SK-N-SH treated with all-trans-retinoic acid at 6 μM for 48 hours (cell line): ENCODE results near the gene JARID2.

Experiments used
- ATAC-seq: fragments of 200-7000 bp; cut with Tn5 transposase; 3 replicates; pipeline ENCODE4 v1.9.1; 2020; ENCODE audit warnings: mild to moderate bottlenecking, moderate library complexity
- ARNTL ChIP-seq: fragments of 450-650 bp; formaldehyde crosslinking; IDR thresholded peaks from 2 replicates; pipeline ENCODE4 v1.5.0; 2020; ENCODE audit warnings: low read depth, mild to moderate bottlenecking, moderate library complexity, borderline replicate concordance
- BACH2 ChIP-seq: fragments of 250-450 bp; sonication (Bioruptor Pico); IDR thresholded peaks from 2 replicates; pipeline ENCODE4 v1.9.0; 2021; ENCODE audit warnings: mild to moderate bottlenecking, borderline replicate concordance
- CREB5 ChIP-seq: fragments of 250-450 bp; sonication (Bioruptor Pico); IDR thresholded peaks from 2 replicates; pipeline ENCODE4 v1.5.1; 2020; ENCODE audit warnings: low read depth, mild to moderate bottlenecking, moderate library complexity
- CSDC2 ChIP-seq: fragments of 250-450 bp; sonication (Bioruptor Pico); IDR thresholded peaks from 2 replicates; pipeline ENCODE4 v1.5.0; 2020; ENCODE audit warnings: mild to moderate bottlenecking, moderate library complexity
- ESRRG ChIP-seq: fragments of 250-450 bp; sonication (Bioruptor Pico); IDR thresholded peaks from 2 replicates; pipeline ENCODE4 v1.6.1; 2021; ENCODE audit warnings: mild to moderate bottlenecking
- GLIS3 ChIP-seq: fragments of 250-450 bp; sonication (Bioruptor Pico); IDR thresholded peaks from 2 replicates; pipeline ENCODE4 v1.5.0; 2020; ENCODE audit warnings: mild to moderate bottlenecking, moderate library complexity
- ISL1 ChIP-seq: fragments of 250-450 bp; sonication (Bioruptor Pico); IDR thresholded peaks from 2 replicates; pipeline ENCODE4 v2.1.2; 2022; ENCODE audit warnings: mild to moderate bottlenecking, moderate library complexity
- OSR1 ChIP-seq: fragments of 250-450 bp; sonication (Bioruptor Pico); IDR thresholded peaks from 2 replicates; pipeline ENCODE4 v1.8.0; 2022; ENCODE audit warnings: moderate library complexity, mild to moderate bottlenecking, inconsistent platforms
- POU6F1 ChIP-seq: fragments of 250-450 bp; sonication (Bioruptor Pico); IDR thresholded peaks from 2 replicates; pipeline ENCODE4 v1.8.0; 2021; ENCODE audit warnings: low read depth, mild to moderate bottlenecking, moderate library complexity, borderline replicate concordance
- RARB ChIP-seq: fragments of 250-450 bp; sonication (Bioruptor Pico); IDR thresholded peaks from 2 replicates; pipeline ENCODE4 v1.8.0; 2021; ENCODE audit warnings: mild to moderate bottlenecking, moderate library complexity
- SNAI2 ChIP-seq: fragments of 250-450 bp; sonication (Bioruptor Pico); IDR thresholded peaks from 2 replicates; pipeline ENCODE4 v1.5.0; 2020; ENCODE audit warnings: mild to moderate bottlenecking, moderate library complexity
- ZFP3 ChIP-seq: fragments of 250-450 bp; sonication (Bioruptor Pico); IDR thresholded peaks from 2 replicates; pipeline ENCODE4 v1.5.0; 2020; ENCODE audit warnings: mild to moderate bottlenecking, moderate library complexity
- ZFP30 ChIP-seq: fragments of 450-650 bp; formaldehyde crosslinking; IDR thresholded peaks from 2 replicates; pipeline ENCODE4 v1.5.0; 2022; ENCODE audit warnings: mild to moderate bottlenecking, moderate library complexity
- ZNF565 ChIP-seq: fragments of 450-650 bp; formaldehyde crosslinking; conservative IDR thresholded peaks from 2 replicates; pipeline ENCODE4 v1.5.0; 2020; ENCODE audit warnings: low read depth, mild to moderate bottlenecking, moderate library complexity
- ZNF70 ChIP-seq: fragments of 450-650 bp; formaldehyde crosslinking; IDR thresholded peaks from 2 replicates; pipeline ENCODE4 v1.5.0; 2020; ENCODE audit warnings: mild to moderate bottlenecking, moderate library complexity
- ZNF8 ChIP-seq: fragments of 450-650 bp; formaldehyde crosslinking; IDR thresholded peaks from 2 replicates; pipeline ENCODE4 v1.5.0; 2020; ENCODE audit warnings: mild to moderate bottlenecking, moderate library complexity
- TF ChIP-seq, protein P1 (sequence below): fragments of 250-450 bp; sonication (Bioruptor Pico); IDR thresholded peaks from 2 replicates; pipeline ENCODE4 v1.8.0; 2020; ENCODE audit warnings: mild to moderate bottlenecking, moderate library complexity, borderline replicate concordance
- TF ChIP-seq, protein P2 (sequence below): fragments of 250-450 bp; sonication (Bioruptor Pico); IDR thresholded peaks from 2 replicates; pipeline ENCODE4 v1.5.1; 2021; ENCODE audit warnings: mild to moderate bottlenecking, moderate library complexity
- TF ChIP-seq, protein P3 (sequence below): fragments of 250-450 bp; sonication (Bioruptor Pico); IDR thresholded peaks from 2 replicates; pipeline ENCODE4 v1.5.0; 2020; ENCODE audit warnings: mild to moderate bottlenecking, moderate library complexity

The JARID2 gene

GRCh38 chr6:15356937-15357336 lies 111.1 kb downstream of the JARID2 start:
- ATAC-seq = no peak
- TF ChIP-seq, protein P1, sequence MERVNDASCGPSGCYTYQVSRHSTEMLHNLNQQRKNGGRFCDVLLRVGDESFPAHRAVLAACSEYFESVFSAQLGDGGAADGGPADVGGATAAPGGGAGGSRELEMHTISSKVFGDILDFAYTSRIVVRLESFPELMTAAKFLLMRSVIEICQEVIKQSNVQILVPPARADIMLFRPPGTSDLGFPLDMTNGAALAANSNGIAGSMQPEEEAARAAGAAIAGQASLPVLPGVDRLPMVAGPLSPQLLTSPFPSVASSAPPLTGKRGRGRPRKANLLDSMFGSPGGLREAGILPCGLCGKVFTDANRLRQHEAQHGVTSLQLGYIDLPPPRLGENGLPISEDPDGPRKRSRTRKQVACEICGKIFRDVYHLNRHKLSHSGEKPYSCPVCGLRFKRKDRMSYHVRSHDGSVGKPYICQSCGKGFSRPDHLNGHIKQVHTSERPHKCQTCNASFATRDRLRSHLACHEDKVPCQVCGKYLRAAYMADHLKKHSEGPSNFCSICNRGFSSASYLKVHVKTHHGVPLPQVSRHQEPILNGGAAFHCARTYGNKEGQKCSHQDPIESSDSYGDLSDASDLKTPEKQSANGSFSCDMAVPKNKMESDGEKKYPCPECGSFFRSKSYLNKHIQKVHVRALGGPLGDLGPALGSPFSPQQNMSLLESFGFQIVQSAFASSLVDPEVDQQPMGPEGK (CRISPR knock-in tag) = no peak
- TF ChIP-seq BACH2 (CRISPR knock-in tag) (no peak), ZFP30 (CRISPR knock-in tag) (no peak), POU6F1 (CRISPR knock-in tag) (no peak), ZNF565 (CRISPR knock-in tag) (no peak), ZNF70 (CRISPR knock-in tag) (no peak), OSR1 (CRISPR knock-in tag) (no peak), RARB (CRISPR knock-in tag) (no peak), CREB5 (CRISPR knock-in tag) (no peak), ISL1 (no peak), ESRRG (CRISPR knock-in tag) (no peak), ZNF8 (no peak), CSDC2 (CRISPR knock-in tag) (no peak)
- TF ChIP-seq, protein P2, sequence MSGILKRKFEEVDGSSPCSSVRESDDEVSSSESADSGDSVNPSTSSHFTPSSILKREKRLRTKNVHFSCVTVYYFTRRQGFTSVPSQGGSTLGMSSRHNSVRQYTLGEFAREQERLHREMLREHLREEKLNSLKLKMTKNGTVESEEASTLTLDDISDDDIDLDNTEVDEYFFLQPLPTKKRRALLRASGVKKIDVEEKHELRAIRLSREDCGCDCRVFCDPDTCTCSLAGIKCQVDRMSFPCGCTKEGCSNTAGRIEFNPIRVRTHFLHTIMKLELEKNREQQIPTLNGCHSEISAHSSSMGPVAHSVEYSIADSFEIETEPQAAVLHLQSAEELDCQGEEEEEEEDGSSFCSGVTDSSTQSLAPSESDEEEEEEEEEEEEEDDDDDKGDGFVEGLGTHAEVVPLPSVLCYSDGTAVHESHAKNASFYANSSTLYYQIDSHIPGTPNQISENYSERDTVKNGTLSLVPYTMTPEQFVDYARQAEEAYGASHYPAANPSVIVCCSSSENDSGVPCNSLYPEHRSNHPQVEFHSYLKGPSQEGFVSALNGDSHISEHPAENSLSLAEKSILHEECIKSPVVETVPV = no peak
- TF ChIP-seq, protein P3, sequence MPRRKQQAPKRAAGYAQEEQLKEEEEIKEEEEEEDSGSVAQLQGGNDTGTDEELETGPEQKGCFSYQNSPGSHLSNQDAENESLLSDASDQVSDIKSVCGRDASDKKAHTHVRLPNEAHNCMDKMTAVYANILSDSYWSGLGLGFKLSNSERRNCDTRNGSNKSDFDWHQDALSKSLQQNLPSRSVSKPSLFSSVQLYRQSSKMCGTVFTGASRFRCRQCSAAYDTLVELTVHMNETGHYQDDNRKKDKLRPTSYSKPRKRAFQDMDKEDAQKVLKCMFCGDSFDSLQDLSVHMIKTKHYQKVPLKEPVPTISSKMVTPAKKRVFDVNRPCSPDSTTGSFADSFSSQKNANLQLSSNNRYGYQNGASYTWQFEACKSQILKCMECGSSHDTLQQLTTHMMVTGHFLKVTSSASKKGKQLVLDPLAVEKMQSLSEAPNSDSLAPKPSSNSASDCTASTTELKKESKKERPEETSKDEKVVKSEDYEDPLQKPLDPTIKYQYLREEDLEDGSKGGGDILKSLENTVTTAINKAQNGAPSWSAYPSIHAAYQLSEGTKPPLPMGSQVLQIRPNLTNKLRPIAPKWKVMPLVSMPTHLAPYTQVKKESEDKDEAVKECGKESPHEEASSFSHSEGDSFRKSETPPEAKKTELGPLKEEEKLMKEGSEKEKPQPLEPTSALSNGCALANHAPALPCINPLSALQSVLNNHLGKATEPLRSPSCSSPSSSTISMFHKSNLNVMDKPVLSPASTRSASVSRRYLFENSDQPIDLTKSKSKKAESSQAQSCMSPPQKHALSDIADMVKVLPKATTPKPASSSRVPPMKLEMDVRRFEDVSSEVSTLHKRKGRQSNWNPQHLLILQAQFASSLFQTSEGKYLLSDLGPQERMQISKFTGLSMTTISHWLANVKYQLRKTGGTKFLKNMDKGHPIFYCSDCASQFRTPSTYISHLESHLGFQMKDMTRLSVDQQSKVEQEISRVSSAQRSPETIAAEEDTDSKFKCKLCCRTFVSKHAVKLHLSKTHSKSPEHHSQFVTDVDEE (CRISPR knock-in tag) = no peak

DNA sequence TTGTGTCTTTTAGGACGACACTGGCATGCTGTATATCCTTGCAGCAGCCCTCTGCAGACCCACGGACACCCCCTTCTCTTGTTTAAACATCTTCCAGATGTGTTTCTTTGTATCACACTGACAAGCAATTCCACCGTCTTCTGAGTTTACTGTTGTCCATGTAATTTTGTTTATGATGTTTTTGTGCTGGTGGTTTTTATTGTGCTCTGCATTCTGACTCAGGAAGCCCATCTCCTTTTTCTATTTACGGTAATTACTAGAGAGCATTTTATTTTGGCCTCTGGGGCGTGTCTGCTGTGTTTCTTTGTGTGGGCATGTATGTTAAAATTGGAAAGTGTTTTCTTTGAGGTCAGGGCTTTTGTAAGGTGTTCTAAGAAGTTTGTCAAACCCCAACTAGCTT lies 111.9 kb downstream of the JARID2 start:
- no peak for TF ChIP-seq ZFP30 (CRISPR knock-in tag)
- TF ChIP-seq OSR1 (CRISPR knock-in tag) = no peak
- no peak for TF ChIP-seq GLIS3 (CRISPR knock-in tag)
- ATAC-seq = no peak

DNA sequence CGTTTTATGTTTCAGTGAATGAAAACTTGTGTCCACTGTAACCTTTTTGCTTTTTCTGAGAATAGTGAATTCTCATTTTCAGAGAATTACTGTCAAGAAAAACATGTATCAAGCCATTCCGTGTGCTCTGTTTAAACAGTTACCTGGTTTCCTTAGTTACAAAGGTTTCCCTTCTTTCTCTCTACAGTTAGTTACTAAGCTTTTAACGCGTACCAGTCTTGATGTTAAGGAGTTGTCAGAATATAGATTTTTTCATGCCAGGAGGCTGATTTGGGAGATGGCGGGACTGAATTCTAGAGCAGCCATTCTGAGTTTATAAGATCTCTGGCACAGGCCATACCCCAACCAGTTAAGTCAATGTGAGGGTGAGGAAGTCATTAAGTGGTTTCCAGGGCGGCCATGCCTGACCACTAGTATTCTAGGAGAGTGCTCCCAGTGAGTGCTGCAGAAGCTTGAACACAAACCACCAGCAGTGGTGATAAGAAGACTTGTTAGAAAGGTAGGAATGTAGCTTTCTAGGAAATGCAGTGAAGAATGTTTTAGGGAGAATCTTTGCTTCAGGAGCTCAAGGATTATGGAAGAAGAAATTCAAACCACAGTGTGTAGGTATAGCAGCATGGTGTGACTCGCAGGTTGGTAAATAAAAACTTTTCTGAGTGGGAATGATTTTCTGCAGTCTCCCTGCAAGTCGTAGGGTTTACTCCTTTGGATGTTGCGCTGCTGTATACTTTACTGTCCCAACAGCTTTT lies 112.9 kb downstream of the JARID2 start:
- TF ChIP-seq, protein P2 = no peak
- TF ChIP-seq, protein P1 (CRISPR knock-in tag) = no peak
- no peak for TF ChIP-seq CREB5 (CRISPR knock-in tag)
- TF ChIP-seq ARNTL (CRISPR knock-in tag) = no peak
- no peak for TF ChIP-seq ZFP3 (CRISPR knock-in tag)
- no peak for TF ChIP-seq SNAI2 (CRISPR knock-in tag)
- TF ChIP-seq, protein P3 (CRISPR knock-in tag) = no peak
- no peak for ATAC-seq
